ENCODE measurements around the gene CHD6. TPM values are rescaled to one million over a fixed set of nuclear protein-coding genes. Genes with fewer than 3 reads are reported as not detected.

The CHD6 gene
- total and polyA plus RNA-seq, 2 experiments from 2014 or later: 41.0 to 158 TPM

DNA sequence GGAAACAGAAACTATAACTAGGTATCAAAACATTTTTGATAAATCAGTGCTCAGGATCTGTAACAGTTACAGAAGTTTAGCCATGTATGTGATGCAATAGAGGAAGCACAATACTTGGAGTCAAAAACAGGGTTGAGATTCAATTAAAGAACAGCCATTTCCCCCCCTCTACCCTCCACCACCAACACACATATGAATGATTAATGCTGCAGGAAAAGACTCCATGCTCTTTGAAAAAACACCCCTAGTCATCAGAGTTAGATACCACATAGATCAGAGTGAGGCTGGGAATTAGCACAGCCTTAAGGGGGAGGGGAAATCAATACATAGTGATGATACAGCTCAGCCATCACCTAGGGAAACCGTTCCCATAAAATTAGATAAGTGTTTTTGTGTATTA is 142.7 kb downstream of the CHD6 start:
- Histone ChIP-seq H3K4me3 (no peak overlapping the region), H3K9me2 (ENCODE audit: insufficient read depth) (no peaks in the 10 kb centered on the region), H4K20me1 (replicated peaks; ENCODE audit: insufficient read depth) (no peaks in the 10 kb centered on the region), H2AFZ (no peak overlapping the region), H3K4me1 (ENCODE audit: insufficient read depth) (no peaks in the 10 kb centered on the region), H3K36me3 (ENCODE audit: insufficient read depth) (no peaks in the 10 kb centered on the region), H3K27ac (ENCODE audit: low read depth) (no peak overlapping the region), H3K27me3 (ENCODE audit: insufficient read depth) (no peaks in the 10 kb centered on the region), H3F3A (replicated peaks; ENCODE audit: low read depth) (no peaks in the 10 kb centered on the region), H3K4me2 (no peak overlapping the region), H3K79me2 (replicated peaks; ENCODE audit: insufficient read depth) (no peaks in the 10 kb centered on the region; the same call in 1 of the 2 replicates)
- peaks cover 3% of the 10 kb centered on the region for H3K27me3 Mint-ChIP-seq (ENCODE audit: insufficient read depth, low read depth, poor library complexity)
- no peak for DNase-seq (ENCODE audit: low spot score)
- TF ChIP-seq, protein P1, sequence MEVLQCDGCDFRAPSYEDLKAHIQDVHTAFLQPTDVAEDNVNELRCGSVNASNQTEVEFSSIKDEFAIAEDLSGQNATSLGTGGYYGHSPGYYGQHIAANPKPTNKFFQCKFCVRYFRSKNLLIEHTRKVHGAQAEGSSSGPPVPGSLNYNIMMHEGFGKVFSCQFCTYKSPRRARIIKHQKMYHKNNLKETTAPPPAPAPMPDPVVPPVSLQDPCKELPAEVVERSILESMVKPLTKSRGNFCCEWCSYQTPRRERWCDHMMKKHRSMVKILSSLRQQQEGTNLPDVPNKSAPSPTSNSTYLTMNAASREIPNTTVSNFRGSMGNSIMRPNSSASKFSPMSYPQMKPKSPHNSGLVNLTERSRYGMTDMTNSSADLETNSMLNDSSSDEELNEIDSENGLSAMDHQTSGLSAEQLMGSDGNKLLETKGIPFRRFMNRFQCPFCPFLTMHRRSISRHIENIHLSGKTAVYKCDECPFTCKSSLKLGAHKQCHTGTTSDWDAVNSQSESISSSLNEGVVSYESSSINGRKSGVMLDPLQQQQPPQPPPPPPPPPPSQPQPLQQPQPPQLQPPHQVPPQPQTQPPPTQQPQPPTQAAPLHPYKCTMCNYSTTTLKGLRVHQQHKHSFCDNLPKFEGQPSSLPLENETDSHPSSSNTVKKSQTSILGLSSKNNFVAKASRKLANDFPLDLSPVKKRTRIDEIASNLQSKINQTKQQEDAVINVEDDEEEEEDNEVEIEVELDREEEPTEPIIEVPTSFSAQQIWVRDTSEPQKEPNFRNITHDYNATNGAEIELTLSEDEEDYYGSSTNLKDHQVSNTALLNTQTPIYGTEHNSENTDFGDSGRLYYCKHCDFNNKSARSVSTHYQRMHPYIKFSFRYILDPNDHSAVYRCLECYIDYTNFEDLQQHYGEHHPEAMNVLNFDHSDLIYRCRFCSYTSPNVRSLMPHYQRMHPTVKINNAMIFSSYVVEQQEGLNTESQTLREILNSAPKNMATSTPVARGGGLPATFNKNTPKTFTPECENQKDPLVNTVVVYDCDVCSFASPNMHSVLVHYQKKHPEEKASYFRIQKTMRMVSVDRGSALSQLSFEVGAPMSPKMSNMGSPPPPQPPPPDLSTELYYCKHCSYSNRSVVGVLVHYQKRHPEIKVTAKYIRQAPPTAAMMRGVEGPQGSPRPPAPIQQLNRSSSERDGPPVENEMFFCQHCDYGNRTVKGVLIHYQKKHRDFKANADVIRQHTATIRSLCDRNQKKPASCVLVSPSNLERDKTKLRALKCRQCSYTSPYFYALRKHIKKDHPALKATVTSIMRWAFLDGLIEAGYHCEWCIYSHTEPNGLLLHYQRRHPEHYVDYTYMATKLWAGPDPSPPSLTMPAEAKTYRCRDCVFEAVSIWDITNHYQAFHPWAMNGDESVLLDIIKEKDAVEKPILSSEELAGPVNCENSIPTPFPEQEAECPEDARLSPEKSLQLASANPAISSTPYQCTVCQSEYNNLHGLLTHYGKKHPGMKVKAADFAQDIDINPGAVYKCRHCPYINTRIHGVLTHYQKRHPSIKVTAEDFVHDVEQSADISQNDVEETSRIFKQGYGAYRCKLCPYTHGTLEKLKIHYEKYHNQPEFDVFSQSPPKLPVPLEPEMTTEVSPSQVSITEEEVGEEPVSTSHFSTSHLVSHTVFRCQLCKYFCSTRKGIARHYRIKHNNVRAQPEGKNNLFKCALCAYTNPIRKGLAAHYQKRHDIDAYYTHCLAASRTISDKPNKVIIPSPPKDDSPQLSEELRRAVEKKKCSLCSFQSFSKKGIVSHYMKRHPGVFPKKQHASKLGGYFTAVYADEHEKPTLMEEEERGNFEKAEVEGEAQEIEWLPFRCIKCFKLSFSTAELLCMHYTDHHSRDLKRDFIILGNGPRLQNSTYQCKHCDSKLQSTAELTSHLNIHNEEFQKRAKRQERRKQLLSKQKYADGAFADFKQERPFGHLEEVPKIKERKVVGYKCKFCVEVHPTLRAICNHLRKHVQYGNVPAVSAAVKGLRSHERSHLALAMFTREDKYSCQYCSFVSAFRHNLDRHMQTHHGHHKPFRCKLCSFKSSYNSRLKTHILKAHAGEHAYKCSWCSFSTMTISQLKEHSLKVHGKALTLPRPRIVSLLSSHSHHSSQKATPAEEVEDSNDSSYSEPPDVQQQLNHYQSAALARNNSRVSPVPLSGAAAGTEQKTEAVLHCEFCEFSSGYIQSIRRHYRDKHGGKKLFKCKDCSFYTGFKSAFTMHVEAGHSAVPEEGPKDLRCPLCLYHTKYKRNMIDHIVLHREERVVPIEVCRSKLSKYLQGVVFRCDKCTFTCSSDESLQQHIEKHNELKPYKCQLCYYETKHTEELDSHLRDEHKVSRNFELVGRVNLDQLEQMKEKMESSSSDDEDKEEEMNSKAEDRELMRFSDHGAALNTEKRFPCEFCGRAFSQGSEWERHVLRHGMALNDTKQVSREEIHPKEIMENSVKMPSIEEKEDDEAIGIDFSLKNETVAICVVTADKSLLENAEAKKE (CRISPR knock-in tag; IDR thresholded peaks at IDR 0.05): no peak
- TF ChIP-seq ZNF331 (CRISPR knock-in tag; IDR thresholded peaks at IDR 0.05; ENCODE audit: low read depth): no peak
- TF ChIP-seq, protein P2, sequence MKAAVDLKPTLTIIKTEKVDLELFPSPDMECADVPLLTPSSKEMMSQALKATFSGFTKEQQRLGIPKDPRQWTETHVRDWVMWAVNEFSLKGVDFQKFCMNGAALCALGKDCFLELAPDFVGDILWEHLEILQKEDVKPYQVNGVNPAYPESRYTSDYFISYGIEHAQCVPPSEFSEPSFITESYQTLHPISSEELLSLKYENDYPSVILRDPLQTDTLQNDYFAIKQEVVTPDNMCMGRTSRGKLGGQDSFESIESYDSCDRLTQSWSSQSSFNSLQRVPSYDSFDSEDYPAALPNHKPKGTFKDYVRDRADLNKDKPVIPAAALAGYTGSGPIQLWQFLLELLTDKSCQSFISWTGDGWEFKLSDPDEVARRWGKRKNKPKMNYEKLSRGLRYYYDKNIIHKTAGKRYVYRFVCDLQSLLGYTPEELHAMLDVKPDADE (IDR thresholded peaks at IDR 0.05): no peak
- H3K36me3 Mint-ChIP-seq (ENCODE audit: low read depth): peaks cover 14% of the 10 kb centered on the region
- H3K9me3 Mint-ChIP-seq: no peaks in the 10 kb centered on the region
- no peak for ATAC-seq
- H3K4me1 Mint-ChIP-seq: peaks cover 5% of the 10 kb centered on the region; the same call in 2 of the 3 replicates
- no peak overlapping the region for H3K27ac Mint-ChIP-seq
- no peak overlapping the region for H3K4me3 Mint-ChIP-seq

DNA sequence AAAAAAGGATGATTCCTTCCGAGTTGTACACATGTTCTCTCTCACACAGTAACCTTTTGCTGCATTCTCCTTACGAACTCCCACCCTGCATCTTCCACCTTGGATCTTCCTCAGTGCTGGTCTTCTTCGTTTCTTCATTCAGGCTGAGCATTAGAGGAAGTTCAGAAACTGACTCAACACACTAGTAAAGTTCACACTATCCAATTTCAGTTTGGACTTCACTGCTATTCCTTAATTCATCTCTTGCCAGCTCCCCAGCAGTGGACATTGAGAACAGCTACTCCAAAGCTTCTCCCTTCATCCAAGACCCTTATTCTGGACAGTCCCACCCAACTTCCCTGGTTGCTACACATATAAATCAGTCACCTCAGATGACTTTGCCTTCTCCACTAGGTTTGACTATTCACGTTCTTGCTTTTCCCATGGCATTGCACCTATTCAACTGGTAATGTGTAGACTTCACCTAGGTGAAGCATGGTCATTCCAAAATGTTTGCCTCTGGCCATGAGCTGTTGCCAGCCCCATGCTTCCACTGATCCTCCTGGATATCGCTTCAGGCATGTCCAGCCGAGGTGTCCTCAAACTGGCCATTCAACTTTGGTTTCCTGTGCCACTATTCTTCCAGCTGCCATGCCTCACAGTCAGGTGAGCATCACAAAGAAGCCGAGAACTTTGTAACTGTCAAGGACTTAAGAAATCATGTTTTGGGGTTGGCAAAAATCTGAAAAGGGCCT is 147.6 kb downstream of the CHD6 start:
- H2AFZ ChIP-seq: no peak overlapping the region
- no peaks in the 10 kb centered on the region; the same call in 1 of the 2 replicates for H3K79me2 ChIP-seq (replicated peaks; ENCODE audit: insufficient read depth)
- Mint-ChIP-seq H3K4me1 (no peaks in the 10 kb centered on the region), H3K27me3 (ENCODE audit: insufficient read depth, low read depth, poor library complexity) (peaks cover 2% of the 10 kb centered on the region), H3K9me3 (no peaks in the 10 kb centered on the region), H3K36me3 (ENCODE audit: low read depth) (peaks cover 35% of the 10 kb centered on the region), H3K27ac (no peak overlapping the region), H3K4me3 (no peak overlapping the region)
- H4K20me1 ChIP-seq (replicated peaks; ENCODE audit: insufficient read depth): no peaks in the 10 kb centered on the region
- H3K4me1 ChIP-seq (ENCODE audit: insufficient read depth): no peaks in the 10 kb centered on the region
- no peaks in the 10 kb centered on the region for H3K36me3 ChIP-seq (ENCODE audit: insufficient read depth)
- H3K4me2 ChIP-seq: no peak overlapping the region
- no peak overlapping the region for H3K27ac ChIP-seq (ENCODE audit: low read depth)
- H3F3A ChIP-seq (replicated peaks; ENCODE audit: low read depth): no peaks in the 10 kb centered on the region
- no peaks in the 10 kb centered on the region for H3K27me3 ChIP-seq (ENCODE audit: insufficient read depth)
- ATAC-seq: no peak
- DNase-seq (ENCODE audit: low spot score): no peak
- TF ChIP-seq JUNB (IDR thresholded peaks at IDR 0.05; ENCODE audit: unreplicated experiment): no peak
- TF ChIP-seq POLR2AphosphoS5 (IDR thresholded peaks at IDR 0.05; ENCODE audit: low read depth): no peak
- no peak overlapping the region for H3K4me3 ChIP-seq
- H3K9me2 ChIP-seq (ENCODE audit: insufficient read depth): no peaks in the 10 kb centered on the region
